GM19193 (cell line): ENCODE results near the gene RHBDD1.

ENCODE experiments used
- POLR2A ChIP-seq: IDR thresholded peaks from 4 replicates; pipeline ENCODE4 v1.6.1; 2011; ENCODE audit not compliant: insufficient read depth, insufficient read length; ENCODE audit errors: extremely low read depth

Gene RHBDD1

DNA sequence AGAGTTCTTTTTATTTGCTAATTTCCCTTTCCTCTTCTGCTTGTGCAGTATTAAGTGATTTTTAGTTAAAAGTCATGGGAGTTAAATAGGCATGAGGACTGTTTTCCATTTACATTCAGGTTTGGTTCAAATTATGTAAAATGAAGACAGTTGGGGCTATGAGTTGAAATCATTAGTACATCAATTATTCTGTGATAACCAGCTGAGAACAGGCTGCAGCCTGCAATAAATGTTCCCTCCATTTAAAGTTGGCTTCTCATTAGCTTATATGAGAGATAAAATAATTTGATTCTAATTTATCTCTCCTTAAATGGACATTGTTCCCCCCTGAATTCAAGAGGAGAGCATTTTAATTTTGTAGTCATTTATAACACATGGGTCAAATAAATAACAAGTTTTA lies 48.3 kb downstream of the RHBDD1 start:
- TF ChIP-seq POLR2A, result no peak

GRCh38 chr2:226885769-226886435 lies 50.0 kb downstream of the RHBDD1 start:
- no peak for TF ChIP-seq POLR2A

GRCh38 chr2:226887940-226888339 lies 52.1 kb downstream of the RHBDD1 start:
- no peak for TF ChIP-seq POLR2A

- no peak for TF ChIP-seq POLR2A
Observed at GRCh38 chr2:226888378-226888965, 52.6 kb downstream of the RHBDD1 start.

GRCh38 chr2:226888971-226889370 lies 53.1 kb downstream of the RHBDD1 start:
- no peak for TF ChIP-seq POLR2A

DNA sequence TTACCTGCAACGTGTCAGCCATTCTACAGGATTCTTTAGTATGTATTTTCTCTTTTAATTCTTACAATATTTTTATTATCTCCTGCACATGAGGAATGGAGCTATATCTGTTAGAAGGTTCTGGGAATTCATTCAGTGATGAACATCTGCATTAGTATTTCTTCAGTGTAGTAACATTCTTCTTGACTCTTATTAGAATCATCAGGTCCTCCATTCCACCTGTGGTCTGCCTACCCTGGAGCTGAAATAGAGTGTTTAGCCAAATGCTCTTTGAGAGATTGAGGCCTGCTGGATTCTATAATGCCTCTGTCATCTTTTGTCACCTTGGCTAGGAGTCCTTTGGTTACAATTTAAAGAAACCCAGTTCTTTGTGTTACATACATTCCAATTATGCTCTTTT lies 54.4 kb downstream of the RHBDD1 start:
- TF ChIP-seq POLR2A, result no peak

DNA sequence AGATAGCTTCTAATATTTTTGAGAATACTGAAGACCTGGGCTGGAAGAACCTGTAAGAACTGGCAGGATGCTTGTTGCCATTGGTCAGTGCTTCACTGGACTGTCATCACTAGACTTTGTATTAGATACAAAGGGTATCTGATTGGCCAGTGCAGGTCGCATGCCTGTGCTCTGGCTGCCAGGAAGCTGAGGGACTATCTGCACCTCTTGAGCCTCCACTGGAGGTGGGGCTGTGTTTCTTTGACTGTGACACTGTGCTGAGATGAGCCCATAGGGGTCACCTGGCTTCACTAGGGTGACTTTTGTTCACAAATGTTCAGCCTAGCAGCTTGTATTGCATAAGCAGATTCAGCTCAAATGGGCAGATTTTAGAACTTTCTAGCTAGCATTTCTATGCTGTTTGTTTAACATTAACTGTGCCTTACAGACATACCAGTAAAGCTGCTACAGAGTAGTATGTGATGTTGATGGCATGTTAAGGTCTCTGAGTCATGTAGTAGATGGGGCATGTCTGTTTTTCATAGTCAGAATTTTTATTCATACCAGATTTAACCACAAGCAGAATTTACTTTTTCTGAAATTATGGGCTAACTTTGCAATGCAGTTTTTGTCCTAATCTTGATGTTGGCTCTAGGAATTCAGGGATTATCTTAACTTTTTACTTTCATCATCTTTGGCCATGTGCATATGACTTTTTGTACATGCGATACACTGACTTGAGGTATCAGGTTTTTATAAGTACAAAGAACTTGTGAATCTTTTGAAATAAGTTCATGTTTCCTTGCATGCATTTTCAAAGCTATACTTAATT lies 56.1 kb downstream of the RHBDD1 start:
- no peak for TF ChIP-seq POLR2A

DNA sequence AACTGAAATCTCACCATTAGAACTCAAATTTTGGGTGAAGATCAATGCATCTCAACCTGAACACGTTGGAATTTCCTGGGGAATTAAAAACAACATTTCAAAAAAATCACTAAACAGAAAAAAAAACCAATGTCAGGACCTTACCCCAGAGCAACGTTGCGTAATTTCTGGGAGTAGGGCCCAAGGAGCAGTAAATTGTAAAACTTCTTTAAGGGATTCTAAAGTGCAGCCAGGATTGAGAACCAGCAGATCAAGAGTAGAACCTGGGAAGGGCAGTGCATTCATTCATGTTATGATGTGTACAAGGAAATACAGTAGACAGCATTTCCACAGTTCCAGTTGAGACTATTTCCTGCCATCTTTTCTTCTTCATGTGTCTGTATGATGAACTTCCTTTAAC lies 56.9 kb downstream of the RHBDD1 start:
- TF ChIP-seq POLR2A, result no peak

DNA sequence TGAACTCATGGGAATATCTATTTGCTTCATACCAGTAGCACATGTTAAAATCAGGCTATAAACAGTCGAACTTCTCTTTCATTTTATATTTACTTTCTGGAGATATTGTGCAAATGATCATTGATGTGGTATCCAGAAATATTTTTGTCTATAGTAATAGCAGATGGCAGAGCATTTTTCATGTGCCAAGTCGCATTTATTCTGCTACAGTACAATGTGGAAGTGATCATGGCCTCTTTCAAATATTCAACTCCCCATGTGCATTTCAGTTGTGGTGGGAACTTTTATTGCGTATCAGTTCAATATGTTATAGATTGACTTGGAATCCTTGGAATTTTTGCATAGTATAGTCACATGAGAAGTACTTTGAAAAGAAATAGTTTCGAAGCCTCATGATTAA lies 57.4 kb downstream of the RHBDD1 start:
- no peak for TF ChIP-seq POLR2A

- no peak for TF ChIP-seq POLR2A
Observed at GRCh38 chr2:226894752-226895151, 58.9 kb downstream of the RHBDD1 start.

GRCh38 chr2:226895579-226895978 lies 59.7 kb downstream of the RHBDD1 start:
- TF ChIP-seq POLR2A, result no peak

GRCh38 chr2:226898121-226898520 lies 62.3 kb downstream of the RHBDD1 start:
- TF ChIP-seq POLR2A, result no peak

GRCh38 chr2:226898897-226899296 lies 63.0 kb downstream of the RHBDD1 start:
- no peak for TF ChIP-seq POLR2A

DNA sequence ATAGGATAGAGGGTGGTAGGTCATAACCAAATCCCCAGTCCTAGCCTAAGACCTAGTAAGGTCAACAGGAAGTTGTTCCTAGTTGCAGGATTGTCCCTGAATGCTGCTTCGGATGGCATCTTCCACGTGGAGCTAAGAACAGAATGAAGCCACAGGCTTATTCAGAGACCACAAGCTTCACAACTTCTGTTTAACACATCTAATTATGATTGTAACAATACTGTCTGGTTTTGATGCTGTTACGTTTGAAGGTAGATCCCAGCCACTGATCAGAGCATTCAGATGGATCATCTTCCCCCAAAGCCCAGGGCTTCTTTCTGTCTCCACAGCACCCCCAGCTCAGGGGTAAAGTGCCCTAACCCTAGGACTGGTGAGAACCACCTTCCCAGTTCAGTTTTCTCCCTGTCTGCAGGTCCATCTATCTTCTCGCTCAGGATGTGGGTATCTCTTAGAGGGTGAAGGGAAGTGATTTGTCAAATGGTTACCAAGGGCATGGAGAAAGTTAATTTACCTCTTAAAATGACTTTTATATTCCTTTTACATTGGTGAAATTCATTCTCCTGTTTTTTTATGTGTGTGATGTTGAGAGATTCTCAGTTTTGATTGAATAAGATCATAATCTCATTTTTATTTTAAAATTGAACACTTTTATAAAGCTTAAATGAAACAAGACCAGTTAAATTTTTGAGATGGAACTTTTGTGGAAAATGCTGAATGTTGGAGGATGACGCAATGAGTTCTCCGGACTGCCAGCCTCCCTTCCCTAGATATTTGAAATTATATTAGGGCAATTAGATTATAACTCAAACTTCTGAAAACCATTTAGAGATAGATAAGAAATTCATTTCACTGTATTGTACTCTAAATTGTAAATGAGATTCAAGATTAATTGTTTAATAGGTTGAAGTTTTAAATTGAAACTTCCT lies 66.5 kb downstream of the RHBDD1 start:
- TF ChIP-seq POLR2A, result no peak

- no peak for TF ChIP-seq POLR2A
Observed at GRCh38 chr2:226903179-226903578, 67.3 kb downstream of the RHBDD1 start.
